Cortex of kidney (tissue), 1 donor: ENCODE results near the gene SRSF9.
"Not testable (repeated sequence)": the region's sequence is repeated elsewhere in the genome, so short reads cannot be mapped to it uniquely, and the experiment has no call there.

Source experiments
- DNase-seq: peaks from one replicate; lab custom pipeline; 2025; lab: John Stamatoyannopoulos, UW

SRSF9 gene

DNA sequence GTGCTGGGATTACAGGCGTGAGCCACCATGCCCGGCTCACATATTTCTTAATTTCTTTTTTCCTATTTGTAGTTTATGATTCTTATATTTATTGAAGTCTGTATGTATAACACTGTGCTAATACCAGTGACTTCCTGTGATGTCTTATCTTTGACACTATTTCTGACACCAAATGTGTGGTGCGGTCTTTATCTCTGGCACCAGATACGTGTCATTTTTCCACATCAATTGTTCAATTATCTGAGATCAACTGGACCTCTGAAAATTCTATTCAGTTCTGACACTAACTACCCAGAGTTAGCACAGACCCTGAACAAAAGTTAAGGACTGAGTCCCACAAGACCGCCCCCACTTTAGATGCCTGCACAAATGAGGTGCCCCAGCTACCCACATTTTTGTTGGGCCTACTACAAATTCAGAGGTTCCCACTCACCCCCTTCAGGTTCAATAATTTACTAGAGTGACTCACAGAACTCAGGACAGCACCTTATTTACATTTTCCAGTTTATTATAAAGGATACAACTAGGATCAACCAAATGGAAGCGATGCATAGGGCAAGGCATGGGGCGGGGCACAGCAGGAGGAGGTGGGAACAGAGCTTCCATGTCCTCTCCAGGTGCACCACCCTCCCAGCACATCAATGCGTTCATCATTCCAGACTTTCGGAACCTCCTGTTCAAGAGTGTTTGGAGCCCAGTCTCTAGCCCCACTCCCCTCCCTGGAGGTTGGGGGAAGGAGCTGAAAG lies 11.6 kb upstream of the SRSF9 start:
- DNase-seq: no peak

GRCh38 chr12:120480211-120480610 lies 10.7 kb upstream of the SRSF9 start:
- no peak for DNase-seq

DNA sequence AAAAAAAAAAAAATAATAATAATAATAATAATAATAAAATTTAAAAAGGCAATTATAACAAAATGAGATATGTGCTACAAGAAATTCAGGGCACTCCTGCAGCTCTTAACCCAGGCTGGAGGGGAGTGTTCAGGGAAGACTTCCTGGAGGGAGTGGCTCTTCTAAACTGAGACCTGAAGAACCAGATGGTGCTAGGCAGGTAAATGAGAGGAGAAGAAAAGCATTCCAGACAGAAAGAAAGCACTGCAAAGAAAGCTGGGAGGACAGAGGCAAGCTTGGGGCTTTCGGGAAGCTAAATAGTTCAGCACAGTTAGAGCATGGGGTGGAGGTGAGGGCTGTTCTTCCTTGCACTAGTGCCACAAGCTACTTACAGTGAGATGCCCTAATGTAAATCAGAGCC lies 9.9 kb upstream of the SRSF9 start:
- no peak for DNase-seq

DNA sequence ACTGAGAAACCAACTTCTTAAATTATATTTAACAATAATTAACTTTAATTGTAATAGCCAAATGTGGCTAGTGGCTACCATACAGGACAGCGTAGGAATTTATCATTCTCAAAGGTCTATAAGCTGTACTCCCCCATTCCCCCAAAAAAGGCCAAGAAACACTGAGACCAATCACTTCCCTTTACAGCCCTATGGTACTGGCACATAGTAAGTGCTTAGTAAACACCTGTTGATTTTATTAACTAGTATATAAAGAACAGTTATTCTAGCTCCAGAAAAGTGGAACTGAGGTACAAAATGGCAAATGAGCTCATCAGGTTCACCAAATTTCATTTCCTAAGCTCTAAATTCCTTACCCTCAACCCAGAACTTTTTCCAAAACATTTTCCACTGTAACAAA lies 6.1 kb upstream of the SRSF9 start:
- DNase-seq: no peak

GRCh38 chr12:120474616-120474960 lies 5.0 kb upstream of the SRSF9 start:
- DNase-seq: no peak

- no peak for DNase-seq
These were observed 4.5 kb upstream of the SRSF9 start for GRCh38 chr12:120473807-120474615.

DNA sequence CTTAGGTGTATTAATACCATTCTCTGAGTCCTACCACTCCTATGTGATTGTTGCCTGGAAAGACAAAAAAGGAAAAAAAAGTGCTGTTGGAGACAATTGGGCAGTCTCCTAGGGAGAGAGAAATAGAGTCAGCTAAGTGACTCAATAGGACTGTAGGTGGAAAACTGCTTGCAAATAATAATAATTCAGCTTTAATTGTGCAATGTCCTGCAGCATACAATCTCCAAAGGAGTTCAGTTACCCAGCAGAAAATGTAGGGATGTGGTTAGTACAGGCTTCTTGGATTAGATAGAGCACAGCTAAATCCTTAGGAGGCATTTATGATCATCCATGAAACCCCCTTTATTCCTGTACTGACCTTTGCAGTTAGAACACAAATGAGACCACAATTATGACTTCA lies 3.0 kb upstream of the SRSF9 start:
- DNase-seq: no peak

DNA sequence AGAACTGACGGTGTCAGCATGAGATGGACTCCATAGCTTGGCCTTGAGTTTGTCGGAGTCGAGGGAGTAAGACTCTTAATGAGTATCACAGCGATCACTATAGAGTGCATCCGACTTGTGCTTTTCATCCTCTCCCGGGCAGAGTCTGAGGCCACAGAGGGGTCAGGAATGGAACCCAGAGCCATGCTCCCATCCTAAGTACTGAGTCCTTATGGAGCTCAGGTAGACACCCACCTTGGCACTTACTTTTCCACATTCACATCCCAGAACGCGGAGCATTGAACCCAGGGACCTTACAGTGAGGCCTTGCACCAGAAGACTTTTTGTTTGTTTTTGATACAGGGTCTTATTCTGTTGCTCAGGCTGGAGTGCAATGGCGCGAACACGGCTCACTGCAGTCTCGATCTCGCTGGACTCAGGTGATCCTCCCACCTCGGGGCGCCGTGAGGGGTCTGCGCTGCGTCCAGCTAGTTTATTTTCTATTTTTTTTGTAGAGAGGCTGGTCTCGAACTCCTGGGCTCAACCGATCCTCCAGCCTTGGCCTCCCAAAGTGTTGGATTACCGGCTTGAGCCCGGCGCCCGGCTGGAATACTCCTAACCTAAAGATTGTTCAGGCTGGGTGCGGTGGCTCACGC lies 719 bp upstream of the SRSF9 start:
- DNase-seq: no peak

- no peak for DNase-seq
These were observed 613 bp downstream of the SRSF9 start for GRCh38 chr12:120468821-120469449.

DNA sequence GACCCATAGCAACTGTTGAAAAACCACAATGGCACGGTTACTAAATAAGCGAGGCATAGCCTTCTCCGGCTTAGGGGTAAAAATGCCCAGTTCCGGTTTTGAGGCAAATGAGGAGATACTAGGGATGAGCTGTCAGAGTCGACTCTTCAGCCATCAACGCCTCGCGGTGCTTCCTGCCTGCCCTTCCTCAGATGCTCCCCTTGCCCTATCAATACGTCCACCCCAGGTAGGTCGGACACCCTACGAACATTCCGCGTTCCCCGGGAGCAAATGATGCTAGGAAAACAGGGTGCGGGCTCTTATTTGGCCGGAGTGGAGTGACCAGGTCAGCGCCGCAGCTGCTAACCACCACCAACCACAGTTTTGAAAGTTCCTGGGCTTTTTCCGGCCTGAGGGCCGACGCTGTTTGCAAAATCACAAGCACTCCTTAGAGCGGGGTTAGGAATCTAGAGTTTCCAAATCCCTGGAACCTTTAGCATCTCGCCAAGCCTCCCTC lies 1.2 kb downstream of the SRSF9 start:
- DNase-seq: no peak

GRCh38 chr12:120467439-120467838 lies 2.1 kb downstream of the SRSF9 start:
- DNase-seq: no peak

DNA sequence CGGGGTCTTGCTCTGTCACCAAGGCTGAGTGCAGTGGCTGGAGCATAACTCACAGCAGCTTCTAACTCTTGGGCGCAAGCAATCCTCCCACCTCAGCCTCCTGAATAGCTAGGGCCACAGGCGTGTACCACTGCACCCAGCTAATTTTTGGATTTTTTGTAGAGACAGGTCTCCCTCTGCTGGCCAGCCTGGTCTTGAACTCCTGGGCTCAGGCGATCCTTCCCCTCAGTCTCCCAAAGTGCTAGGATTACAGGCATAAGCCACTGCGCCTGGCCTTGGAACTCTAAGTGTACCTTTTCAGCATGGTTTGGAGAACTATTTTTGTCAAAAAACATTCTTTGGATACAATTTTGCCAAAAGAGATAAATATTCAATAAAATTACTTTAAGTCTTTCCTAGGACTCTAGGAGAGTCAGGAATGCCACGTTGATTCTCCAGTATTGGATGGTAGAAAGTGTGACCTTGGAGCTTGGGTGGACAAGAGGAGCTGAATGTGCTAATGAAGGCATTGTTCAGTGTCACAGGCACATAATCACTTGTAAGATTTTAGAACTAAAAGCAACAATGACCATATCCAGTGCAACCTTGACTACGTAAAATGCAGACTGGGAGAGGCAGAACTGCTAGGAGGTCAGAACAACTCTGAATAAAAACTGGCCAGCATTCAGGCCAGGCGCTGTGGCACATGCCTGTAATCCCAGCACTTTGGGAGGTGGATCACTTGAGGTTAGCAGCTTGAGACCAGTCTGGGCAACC lies 2.8 kb downstream of the SRSF9 start:
- no peak for DNase-seq

- DNase-seq: no peak
These were observed 3.8 kb downstream of the SRSF9 start for GRCh38 chr12:120465756-120466155.

GRCh38 chr12:120463712-120464111 lies 5.8 kb downstream of the SRSF9 start:
- no peak for DNase-seq

- no peak for DNase-seq
These were observed 7.4 kb downstream of the SRSF9 start for GRCh38 chr12:120462099-120462640.

- no peak for DNase-seq
These were observed 9.4 kb downstream of the SRSF9 start for GRCh38 chr12:120460157-120460556.

DNA sequence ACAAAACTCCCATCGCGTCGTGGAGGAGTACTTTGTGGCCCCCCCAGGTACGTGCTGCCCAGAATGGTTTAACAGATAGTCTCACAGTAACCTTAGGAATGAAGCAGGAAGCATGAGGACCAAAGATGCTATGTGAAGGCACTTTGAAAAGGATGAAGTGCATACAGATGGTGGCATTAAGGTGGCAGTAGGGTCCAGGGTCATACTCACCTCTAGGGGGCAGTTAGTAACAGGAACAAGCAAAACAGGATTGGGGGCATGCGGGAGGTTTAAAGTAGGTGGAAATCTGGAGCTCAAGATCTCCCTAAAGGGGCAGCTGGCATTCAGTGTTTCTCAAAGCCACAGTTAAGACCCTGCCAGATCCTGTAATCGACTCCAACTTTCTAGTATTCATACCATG lies 12.4 kb downstream of the SRSF9 start:
- DNase-seq: no peak

GRCh38 chr12:120455302-120455701 lies 14.2 kb downstream of the SRSF9 start:
- DNase-seq: no peak

DNA sequence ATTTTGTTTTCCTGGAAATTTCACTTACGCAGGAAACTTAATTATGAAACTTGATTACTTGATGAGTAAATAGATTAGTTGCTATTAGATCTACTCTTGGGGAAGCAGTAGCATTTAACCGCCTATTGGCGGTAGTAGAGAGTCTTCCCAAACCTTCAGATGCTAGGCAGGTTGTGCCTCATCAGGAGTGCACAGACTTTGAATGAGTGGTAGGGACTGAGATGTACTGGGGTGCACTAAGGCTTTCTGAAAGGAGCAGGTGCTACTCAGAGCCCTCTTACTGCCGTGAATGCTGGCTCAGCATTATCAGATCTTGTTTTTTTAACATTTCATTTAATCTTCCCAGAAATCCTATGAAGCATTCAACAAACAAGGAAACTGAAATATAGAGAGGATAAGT lies 15.6 kb downstream of the SRSF9 start:
- DNase-seq: no peak

DNA sequence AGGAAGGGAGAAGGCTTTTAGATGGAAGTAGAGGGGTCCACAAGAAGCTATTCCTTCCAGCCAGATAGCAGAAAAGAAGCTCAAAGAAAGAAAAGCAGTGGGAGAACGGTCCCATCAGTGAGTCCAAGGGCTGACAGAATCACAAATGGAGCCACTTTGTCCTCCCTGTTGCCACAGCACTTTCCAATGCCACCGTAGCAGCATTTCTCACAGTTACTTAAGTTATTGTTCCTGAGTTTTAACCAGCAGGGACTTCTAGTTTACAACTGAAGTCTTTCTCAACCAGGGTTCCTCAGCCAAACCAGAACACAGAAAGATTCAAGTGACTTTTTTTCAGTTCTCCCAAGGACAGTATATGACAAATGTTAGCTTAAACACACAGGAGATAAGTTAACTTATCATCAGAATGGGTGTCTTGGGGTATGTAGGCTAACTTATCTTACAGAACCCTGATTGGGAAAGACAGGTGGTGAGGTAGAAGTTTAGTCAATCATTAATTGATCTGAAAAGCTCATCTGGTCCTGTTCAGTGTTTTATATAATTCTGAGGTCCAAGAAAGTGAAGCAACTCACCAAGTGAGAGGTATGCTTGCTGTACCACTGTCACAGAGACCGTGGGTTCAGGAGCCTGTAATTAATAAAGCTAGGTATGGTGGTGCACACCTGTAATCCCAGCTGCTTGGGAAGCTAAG lies 16.3 kb downstream of the SRSF9 start:
- no peak for DNase-seq

DNA sequence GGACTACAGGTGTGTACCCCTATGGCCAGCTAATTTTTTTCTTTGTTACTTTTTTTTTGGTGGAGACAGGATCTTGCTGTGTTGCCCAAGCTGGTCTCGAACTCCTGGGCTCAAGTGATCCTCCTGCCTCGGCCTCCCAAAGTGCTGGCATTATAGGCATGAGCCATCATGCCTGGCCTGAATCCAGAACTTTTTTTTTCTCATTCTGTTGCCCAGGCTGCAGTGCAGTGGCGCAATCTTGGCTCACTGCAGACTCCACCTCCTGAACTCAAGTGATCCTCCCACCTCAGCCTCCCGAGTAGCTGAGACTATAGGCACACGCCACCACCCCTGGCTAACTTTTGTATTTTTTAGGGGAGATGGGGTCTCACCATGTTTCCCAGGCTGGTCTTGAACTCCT lies 17.0 kb downstream of the SRSF9 start:
- not testable (repeated sequence) for DNase-seq
